SK-N-SH (cell line): Measurements from ENCODE around the gene PIK3IP1. TPM values are rescaled to one million over a fixed set of nuclear protein-coding genes. Genes with fewer than 3 reads are reported as not detected.

Experiments used
- CTCF ChIA-PET: fragments of 300-600, 350-600 bp; formaldehyde crosslinking; extraction: SDS; loops from one replicate; lab custom pipeline; 2021; lab: Yijun Ruan, JAX
- POLR2A ChIA-PET: fragments of 350-600 bp; sonication (Branson Sonifier 250); formaldehyde crosslinking; extraction: SDS; loops from one replicate; lab custom pipeline; 2020; ENCODE audit warnings: antibody characterized with exemption, inconsistent platforms; lab: Yijun Ruan, JAX
- DNase-seq: peaks from one replicate; pipeline ENCODE4 v3.0.0; 2012
- H2AFZ ChIP-seq: fragments of 200-600 bp; sonication (generic); 2 replicates; pipeline ENCODE4 v1.8.1; 2016; ENCODE audit warnings: antibody characterized with exemption, mild to moderate bottlenecking, low read depth
- H3F3A ChIP-seq: fragments of 200-600 bp; sonication (generic); replicated peaks from 2 replicates; pipeline ENCODE3; 2016; ENCODE audit warnings: antibody characterized with exemption, mild to moderate bottlenecking; ENCODE audit not compliant: insufficient read depth
- H3K27ac ChIP-seq, 2 experiments: fragments of 200-500 bp in 1 of 2; fragments of 200-600 bp in 1 of 2; sonication (Bioruptor generic) in 1 of 2; sonication (generic), shearing (Covaris generic) in 1 of 2; 2 replicates each; pipeline versions ENCODE4 v1.5.1 to v1.6.1; 2014 to 2016; ENCODE audit warnings: low read depth in 2 of 2, inconsistent platforms in 1 of 2, low read length in 1 of 2, mild to moderate bottlenecking in 1 of 2, mixed read lengths in 1 of 2
- H3K27me3 ChIP-seq: fragments of 200-600 bp; sonication (generic), shearing (Covaris generic); 2 replicates; pipeline ENCODE4 v1.6.1; 2016; ENCODE audit warnings: mixed run types; ENCODE audit not compliant: insufficient read depth
- H3K36me3 ChIP-seq, 2 experiments: fragments of 200-500 bp in 1 of 2; fragments of 200-600 bp in 1 of 2; sonication (Bioruptor generic) in 1 of 2; sonication (generic) in 1 of 2; replicated peaks in 1 of 2; 2 replicates each; pipeline versions ENCODE3 to v1.5.1; 2014 to 2016; ENCODE audit warnings: low read length in 1 of 2, mild to moderate bottlenecking in 1 of 2; ENCODE audit not compliant: insufficient read depth in 2 of 2, control insufficient read depth in 1 of 2
- H3K4me1 ChIP-seq, 2 experiments: fragments of 200-500 bp in 1 of 2; fragments of 200-600 bp in 1 of 2; sonication (Bioruptor generic) in 1 of 2; sonication (generic), shearing (Covaris generic) in 1 of 2; 2 replicates each; pipeline versions ENCODE4 v1.5.1 to v1.6.1; 2014 to 2016; ENCODE audit warnings: low read depth in 1 of 2, low read length in 1 of 2, mixed run types in 1 of 2; ENCODE audit not compliant: insufficient read depth in 2 of 2, control insufficient read depth in 1 of 2
- H3K4me2 ChIP-seq: fragments of 200-600 bp; sonication (generic), shearing (Covaris generic); 2 replicates; pipeline ENCODE4 v1.6.1; 2017; ENCODE audit warnings: mixed run types
- H3K4me3 ChIP-seq, 2 experiments: fragments of 200-500 bp in 1 of 2; fragments of 200-600 bp in 1 of 2; sonication (Bioruptor generic) in 1 of 2; sonication (generic), shearing (Covaris generic) in 1 of 2; 2 replicates each; pipeline versions ENCODE4 v1.5.1 to v1.8.1; 2014 to 2016; ENCODE audit warnings: low read depth in 2 of 2, inconsistent platforms in 1 of 2, low read length in 1 of 2, mild to moderate bottlenecking in 1 of 2, mixed read lengths in 1 of 2, moderate library complexity in 1 of 2
- H3K79me2 ChIP-seq: fragments of 200-600 bp; sonication (generic); 2 replicates; pipeline ENCODE4 v1.8.1; 2017; ENCODE audit warnings: mild to moderate bottlenecking; ENCODE audit not compliant: insufficient read depth
- H3K9ac ChIP-seq: fragments of 200-600 bp; sonication (generic); 2 replicates; pipeline ENCODE4 v1.6.1; 2017; ENCODE audit warnings: mixed run types
- H3K9me2 ChIP-seq: fragments of 200-600 bp; sonication (generic); 2 replicates; pipeline ENCODE4 v1.6.1; 2017; ENCODE audit warnings: mixed run types
- H3K9me3 ChIP-seq: fragments of 200-600 bp; sonication (generic); 2 replicates; pipeline ENCODE4 v1.6.1; 2017; ENCODE audit warnings: mixed run types, mild to moderate bottlenecking, moderate library complexity
- H4K20me1 ChIP-seq: fragments of 200-600 bp; sonication (generic); 2 replicates; pipeline ENCODE4 v1.6.1; 2017; ENCODE audit warnings: mild to moderate bottlenecking, mixed run types; ENCODE audit not compliant: insufficient read depth
- CHD2 ChIP-seq: fragments of 150-350 bp; IDR thresholded peaks from 2 replicates; pipeline ENCODE4 v1.6.1; 2018; ENCODE audit warnings: low read length; ENCODE audit not compliant: partially characterized antibody
- CTCF ChIP-seq: fragments of 200-600 bp; sonication (generic); IDR thresholded peaks from 2 replicates; pipeline ENCODE4 v1.6.1; 2017; ENCODE audit warnings: antibody characterized with exemption, mild to moderate bottlenecking, moderate library complexity
- ELF1 ChIP-seq: IDR thresholded peaks from 2 replicates; pipeline ENCODE4 v1.4.0; 2012
- EP300 ChIP-seq, 2 experiments: IDR thresholded peaks; 2 replicates each; pipeline versions ENCODE4 v1.4.0 to v1.6.1; 2012; ENCODE audit warnings: borderline replicate concordance in 1 of 2, low read depth in 1 of 2, low read length in 1 of 2
- FOXJ3 ChIP-seq: sonication (generic); formaldehyde crosslinking; IDR thresholded peaks from 2 replicates; pipeline ENCODE4 v1.5.1; 2020; ENCODE audit warnings: mild to moderate bottlenecking, missing genetic modification reagents
- FOXM1 ChIP-seq: IDR thresholded peaks from 2 replicates; pipeline ENCODE4 v1.4.0; 2012; ENCODE audit warnings: low read depth, mild to moderate bottlenecking
- GATA2 ChIP-seq: sonication (generic); formaldehyde crosslinking; IDR thresholded peaks from 2 replicates; pipeline ENCODE4 v1.5.0; 2020; ENCODE audit warnings: mild to moderate bottlenecking, missing genetic modification reagents
- MAX ChIP-seq: IDR thresholded peaks from 2 replicates; pipeline ENCODE4 v1.4.0; 2012; ENCODE audit warnings: low read depth
- MEF2A ChIP-seq: IDR thresholded peaks from 2 replicates; pipeline ENCODE4 v1.4.0; 2012; ENCODE audit warnings: low read depth, borderline replicate concordance
- MXI1 ChIP-seq: IDR thresholded peaks from 2 replicates; pipeline ENCODE4 v1.6.1; 2012; ENCODE audit warnings: mild to moderate bottlenecking, low read depth, low read length, improper control_type of control experiment
- PBX3 ChIP-seq: IDR thresholded peaks from 2 replicates; pipeline ENCODE4; 2012
- RAD21 ChIP-seq: IDR thresholded peaks from 2 replicates; pipeline ENCODE4 v1.6.1; 2012; ENCODE audit warnings: mild to moderate bottlenecking, low read length
- RCOR1 ChIP-seq: fragments of 150-350 bp; IDR thresholded peaks from 2 replicates; pipeline ENCODE4 v1.6.1; 2017; ENCODE audit warnings: antibody characterized with exemption, low read length
- SMC3 ChIP-seq: IDR thresholded peaks from 2 replicates; pipeline ENCODE4 v1.6.1; 2012; ENCODE audit warnings: low read depth, low read length, improper control_type of control experiment
- TAF1 ChIP-seq: IDR thresholded peaks from 2 replicates; pipeline ENCODE4 v1.6.1; 2012; ENCODE audit warnings: low read depth, mild to moderate bottlenecking, low read length, moderate library complexity, borderline replicate concordance
- TCF12 ChIP-seq: IDR thresholded peaks from 2 replicates; pipeline ENCODE4 v1.4.0; 2012
- TEAD4 ChIP-seq: IDR thresholded peaks from 2 replicates; pipeline ENCODE4 v1.4.0; 2012; ENCODE audit warnings: mild to moderate bottlenecking, borderline replicate concordance; ENCODE audit not compliant: insufficient read depth
- USF2 ChIP-seq: fragments of 150-350 bp; IDR thresholded peaks from 2 replicates; pipeline ENCODE4 v1.6.1; 2017; ENCODE audit warnings: antibody characterized with exemption, low read length, low read depth, borderline replicate concordance
- YY1 ChIP-seq: IDR thresholded peaks from 2 replicates; pipeline ENCODE4 v1.4.0; 2012; ENCODE audit warnings: low read depth, mild to moderate bottlenecking
- ZBTB33 ChIP-seq: IDR thresholded peaks from 2 replicates; pipeline ENCODE4 v1.4.0; 2012; ENCODE audit warnings: low read depth, borderline replicate concordance
- WGBS: methylation state at CpG from one replicate; pipeline ENCODE4 v1.1.6; 2017; ENCODE audit warnings: low lambda C conversion rate; 5-methylcytosine and 5-hydroxymethylcytosine counted together
- polyA plus RNA-seq, 3 experiments: library from polyadenylated mRNA; depleted of rRNA; stranded (reverse); fragments of >200 nt; gene quantifications; 2 replicates each; pipeline ENCODE4 v1.2.3, GENCODE V29; 2012

Gene PIK3IP1
- polyA plus RNA-seq, 1 of the 3 experiments (the other 2 are of a cell fraction): 8.6 TPM

GRCh38 chr22:31278151-31278621 lies 14.1 kb downstream of the PIK3IP1 start:
- no peak for DNase-seq
- WGBS: 92% methylated on average over 7 of the region's 9 CpGs
- Histone ChIP-seq H3K79me2 (no peaks in the 10 kb centered on the region), H3K4me2 (no peak overlapping the region), H3K9ac (no peak overlapping the region), H3F3A (peaks cover 18% of the 10 kb centered on the region), H3K4me1 (no peaks in the 10 kb centered on the region; a peak in 1 of 4 replicates), H4K20me1 (no peaks in the 10 kb centered on the region), H3K27ac (no peak overlapping the region), H2AFZ (no peak overlapping the region), H3K9me3 (no peaks in the 10 kb centered on the region), H3K9me2 (no peaks in the 10 kb centered on the region), H3K27me3 (no peaks in the 10 kb centered on the region), H3K36me3 (peaks cover 34 to 73% of the 10 kb centered on the region in 2 experiments), H3K4me3 (no peak overlapping the region)
- POLR2A ChIA-PET: no interaction called here
- no peak for TF ChIP-seq ELF1
- TF ChIP-seq MXI1: no peak
- TF ChIP-seq CTCF: no peak
- no peak for TF ChIP-seq MEF2A
- no peak for TF ChIP-seq TEAD4
- TF ChIP-seq PBX3: no peak
- no peak for TF ChIP-seq FOXM1
- TF ChIP-seq RCOR1: no peak
- TF ChIP-seq RAD21: no peak
- no peak for TF ChIP-seq CHD2
- no peak for TF ChIP-seq YY1
- no peak for TF ChIP-seq EP300 (IDR thresholded peaks at IDR 0.05; ENCODE audit: borderline replicate concordance in 1 of 2, low read depth in 1 of 2, low read length in 1 of 2)
- no peak for TF ChIP-seq TCF12
- TF ChIP-seq USF2: no peak
- TF ChIP-seq TAF1: no peak
- TF ChIP-seq MAX: no peak
- TF ChIP-seq SMC3: no peak
- TF ChIP-seq ZBTB33: no peak
- TF ChIP-seq GATA2: no peak
- no peak for TF ChIP-seq FOXJ3 (CRISPR knock-in tag)
- CTCF ChIA-PET: interaction anchor here (0.7 to 3.1 kb wide), 4 partner anchors 12 to 66 kb away, joined by 3 to 14 read pairs (median 3); partner anchors contain the start of gene LIMK2
